ENCODE results near the gene SCUBE3.

Gene SCUBE3

GRCh38 chr6:35220711-35221110 lies 7.0 kb downstream of the SCUBE3 start:
- ATAC-seq = no peak
- TF ChIP-seq ZNF8 (CRISPR knock-in tag; IDR thresholded peaks at IDR 0.05) = no peak

DNA sequence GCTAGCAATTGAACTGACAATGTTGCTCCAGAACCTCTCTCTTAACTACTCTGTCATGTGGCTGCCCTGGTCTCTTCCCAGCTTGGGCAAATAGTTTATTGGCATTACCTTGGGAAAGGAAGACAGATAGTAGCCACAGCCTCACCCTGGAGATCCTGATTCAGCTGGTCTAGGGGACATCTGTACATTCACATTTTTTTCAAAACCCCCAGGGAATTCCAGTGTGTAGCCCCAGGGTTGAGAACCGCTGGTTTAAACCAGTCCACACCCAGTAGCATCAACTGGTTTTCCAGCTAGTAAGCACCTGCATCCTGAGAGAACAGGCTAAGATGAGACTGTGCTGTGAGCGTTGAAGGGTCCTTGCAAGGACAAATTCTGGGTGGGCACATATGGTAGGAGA lies 9.6 kb downstream of the SCUBE3 start:
- TF ChIP-seq PPARA (CRISPR knock-in tag; IDR thresholded peaks at IDR 0.05; ENCODE audit: borderline replicate concordance) (no peak), ZFP3 (CRISPR knock-in tag; IDR thresholded peaks at IDR 0.05) (no peak), ZC3H10 (CRISPR knock-in tag; IDR thresholded peaks at IDR 0.05) (no peak)
- TF ChIP-seq, protein P1, sequence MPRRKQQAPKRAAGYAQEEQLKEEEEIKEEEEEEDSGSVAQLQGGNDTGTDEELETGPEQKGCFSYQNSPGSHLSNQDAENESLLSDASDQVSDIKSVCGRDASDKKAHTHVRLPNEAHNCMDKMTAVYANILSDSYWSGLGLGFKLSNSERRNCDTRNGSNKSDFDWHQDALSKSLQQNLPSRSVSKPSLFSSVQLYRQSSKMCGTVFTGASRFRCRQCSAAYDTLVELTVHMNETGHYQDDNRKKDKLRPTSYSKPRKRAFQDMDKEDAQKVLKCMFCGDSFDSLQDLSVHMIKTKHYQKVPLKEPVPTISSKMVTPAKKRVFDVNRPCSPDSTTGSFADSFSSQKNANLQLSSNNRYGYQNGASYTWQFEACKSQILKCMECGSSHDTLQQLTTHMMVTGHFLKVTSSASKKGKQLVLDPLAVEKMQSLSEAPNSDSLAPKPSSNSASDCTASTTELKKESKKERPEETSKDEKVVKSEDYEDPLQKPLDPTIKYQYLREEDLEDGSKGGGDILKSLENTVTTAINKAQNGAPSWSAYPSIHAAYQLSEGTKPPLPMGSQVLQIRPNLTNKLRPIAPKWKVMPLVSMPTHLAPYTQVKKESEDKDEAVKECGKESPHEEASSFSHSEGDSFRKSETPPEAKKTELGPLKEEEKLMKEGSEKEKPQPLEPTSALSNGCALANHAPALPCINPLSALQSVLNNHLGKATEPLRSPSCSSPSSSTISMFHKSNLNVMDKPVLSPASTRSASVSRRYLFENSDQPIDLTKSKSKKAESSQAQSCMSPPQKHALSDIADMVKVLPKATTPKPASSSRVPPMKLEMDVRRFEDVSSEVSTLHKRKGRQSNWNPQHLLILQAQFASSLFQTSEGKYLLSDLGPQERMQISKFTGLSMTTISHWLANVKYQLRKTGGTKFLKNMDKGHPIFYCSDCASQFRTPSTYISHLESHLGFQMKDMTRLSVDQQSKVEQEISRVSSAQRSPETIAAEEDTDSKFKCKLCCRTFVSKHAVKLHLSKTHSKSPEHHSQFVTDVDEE (CRISPR knock-in tag; IDR thresholded peaks at IDR 0.05) = no peak

GRCh38 chr6:35224720-35225119 lies 11.0 kb downstream of the SCUBE3 start:
- TF ChIP-seq CSDC2 (CRISPR knock-in tag; IDR thresholded peaks at IDR 0.05) = no peak
- no peak for TF ChIP-seq BACH2 (CRISPR knock-in tag; IDR thresholded peaks at IDR 0.05; ENCODE audit: borderline replicate concordance)
- TF ChIP-seq RARB (CRISPR knock-in tag; IDR thresholded peaks at IDR 0.05) = no peak
- no peak for TF ChIP-seq ARNTL (CRISPR knock-in tag; IDR thresholded peaks at IDR 0.05; ENCODE audit: borderline replicate concordance, low read depth)
- no peak for TF ChIP-seq PPARA (CRISPR knock-in tag; IDR thresholded peaks at IDR 0.05; ENCODE audit: borderline replicate concordance)
- TF ChIP-seq PATZ1 (CRISPR knock-in tag; IDR thresholded peaks at IDR 0.05; ENCODE audit: borderline replicate concordance) = no peak
- TF ChIP-seq ISL1 (CRISPR knock-in tag; IDR thresholded peaks at IDR 0.05) = no peak
- ATAC-seq = no peak

More for the DNA sequence above, 9.6 kb downstream of the SCUBE3 start:
- no peak for ATAC-seq

GRCh38 chr6:35228481-35228880 lies 14.7 kb downstream of the SCUBE3 start:
- TF ChIP-seq GLIS3 (CRISPR knock-in tag; IDR thresholded peaks at IDR 0.05) = no peak
- ATAC-seq = no peak

DNA sequence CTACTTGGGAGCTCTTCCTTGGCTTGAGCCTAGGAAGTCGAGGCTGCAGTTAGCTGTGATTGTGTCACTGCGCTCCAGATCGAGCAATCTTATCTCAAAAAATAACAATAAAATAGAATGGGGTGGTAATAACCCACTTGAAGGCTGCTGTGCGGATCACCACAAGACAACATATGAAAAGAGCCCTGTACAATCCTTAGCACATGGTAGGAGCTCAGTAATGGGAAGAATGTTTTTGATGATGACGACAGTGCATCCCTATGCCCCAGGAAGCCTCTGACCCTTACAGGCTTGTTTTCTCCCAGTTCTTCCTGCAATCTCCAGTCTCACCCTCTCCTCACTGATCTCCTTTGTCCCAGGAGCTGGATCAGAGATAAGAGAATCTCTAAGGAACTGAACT lies 15.5 kb downstream of the SCUBE3 start:
- no peak for ATAC-seq
- TF ChIP-seq CSDC2 (CRISPR knock-in tag; IDR thresholded peaks at IDR 0.05) = no peak
- TF ChIP-seq ZFP3 (CRISPR knock-in tag; IDR thresholded peaks at IDR 0.05) = no peak
- TF ChIP-seq ARNTL (CRISPR knock-in tag; IDR thresholded peaks at IDR 0.05; ENCODE audit: borderline replicate concordance, low read depth) = no peak
- no peak for TF ChIP-seq BACH2 (CRISPR knock-in tag; IDR thresholded peaks at IDR 0.05; ENCODE audit: borderline replicate concordance)
- TF ChIP-seq, protein P1 (CRISPR knock-in tag; IDR thresholded peaks at IDR 0.05) = no peak
- TF ChIP-seq SNAI2 (CRISPR knock-in tag; IDR thresholded peaks at IDR 0.05) = no peak

GRCh38 chr6:35230498-35230897 lies 16.7 kb downstream of the SCUBE3 start:
- TF ChIP-seq TOX (CRISPR knock-in tag; IDR thresholded peaks at IDR 0.05; ENCODE audit: borderline replicate concordance) (no peak), ZFP3 (CRISPR knock-in tag; IDR thresholded peaks at IDR 0.05) (no peak), CSDC2 (CRISPR knock-in tag; IDR thresholded peaks at IDR 0.05) (no peak)
- ATAC-seq = no peak

- no peak for ATAC-seq
Measured at GRCh38 chr6:35230950-35231349, 17.2 kb downstream of the SCUBE3 start.

More at GRCh38 chr6:35230950-35231349, 17.2 kb downstream of the SCUBE3 start:
- TF ChIP-seq TCF4 (CRISPR knock-in tag; IDR thresholded peaks at IDR 0.05; ENCODE audit: borderline replicate concordance) (no peak), ZC3H10 (CRISPR knock-in tag; IDR thresholded peaks at IDR 0.05) (no peak), CREB5 (CRISPR knock-in tag; IDR thresholded peaks at IDR 0.05; ENCODE audit: low read depth) (no peak), ZFP30 (CRISPR knock-in tag; IDR thresholded peaks at IDR 0.05) (no peak), CSDC2 (CRISPR knock-in tag; IDR thresholded peaks at IDR 0.05) (no peak)

Data from SK-N-SH treated with all-trans-retinoic acid at 6 μM for 48 hours (cell line).